ENCODE results near the gene MROH8.

The MROH8 gene

GRCh38 chr20:37204056-37204455 is 24.7 kb upstream of the MROH8 start:
- no peak for TF ChIP-seq TCF4 (CRISPR knock-in tag; IDR thresholded peaks at IDR 0.05; ENCODE audit: borderline replicate concordance)
- no peak for TF ChIP-seq TSHZ2 (CRISPR knock-in tag; IDR thresholded peaks at IDR 0.05)
- TF ChIP-seq BACH2 (CRISPR knock-in tag; IDR thresholded peaks at IDR 0.05; ENCODE audit: borderline replicate concordance), result no peak
- TF ChIP-seq ZFP30 (CRISPR knock-in tag; IDR thresholded peaks at IDR 0.05), result no peak
- no peak for TF ChIP-seq SNAI2 (CRISPR knock-in tag; IDR thresholded peaks at IDR 0.05)
- no peak for TF ChIP-seq ZFP3 (CRISPR knock-in tag; IDR thresholded peaks at IDR 0.05)
- TF ChIP-seq ZNF565 (CRISPR knock-in tag; conservative IDR thresholded peaks at IDR 0.05; ENCODE audit: low read depth), result no peak
- TF ChIP-seq ZC3H10 (CRISPR knock-in tag; IDR thresholded peaks at IDR 0.05), result no peak
- no peak for TF ChIP-seq OSR1 (CRISPR knock-in tag; IDR thresholded peaks at IDR 0.05)
- TF ChIP-seq ESRRG (CRISPR knock-in tag; IDR thresholded peaks at IDR 0.05), result no peak
- TF ChIP-seq ZNF8 (CRISPR knock-in tag; IDR thresholded peaks at IDR 0.05), result no peak
- no peak for TF ChIP-seq CSDC2 (CRISPR knock-in tag; IDR thresholded peaks at IDR 0.05)
- ATAC-seq, result no peak

- TF ChIP-seq ZFP30 (CRISPR knock-in tag; IDR thresholded peaks at IDR 0.05), result no peak
- TF ChIP-seq ZC3H10 (CRISPR knock-in tag; IDR thresholded peaks at IDR 0.05), result peak; percentile 54; the same call in 1 of the 2 replicates
- peak; percentile 82 for TF ChIP-seq ISL1 (CRISPR knock-in tag; IDR thresholded peaks at IDR 0.05)
- TF ChIP-seq TCF4 (CRISPR knock-in tag; IDR thresholded peaks at IDR 0.05; ENCODE audit: borderline replicate concordance), result peak; percentile 85
- TF ChIP-seq TSHZ2 (CRISPR knock-in tag; IDR thresholded peaks at IDR 0.05), result peak; percentile 20; the same call in 1 of the 2 replicates
- no peak for TF ChIP-seq RARB (CRISPR knock-in tag; IDR thresholded peaks at IDR 0.05)
- peak; percentile 99 for ATAC-seq
These were observed 23.1 kb upstream of the MROH8 start for GRCh38 chr20:37202267-37202943.

- ATAC-seq, result peak; percentile 21
- TF ChIP-seq ZFP30 (CRISPR knock-in tag; IDR thresholded peaks at IDR 0.05), result no peak
- TF ChIP-seq RARB (CRISPR knock-in tag; IDR thresholded peaks at IDR 0.05), result no peak
- TF ChIP-seq ZNF565 (CRISPR knock-in tag; conservative IDR thresholded peaks at IDR 0.05; ENCODE audit: low read depth), result no peak
- no peak for TF ChIP-seq CSRNP3 (CRISPR knock-in tag; IDR thresholded peaks at IDR 0.05)
- no peak for TF ChIP-seq GLIS3 (CRISPR knock-in tag; IDR thresholded peaks at IDR 0.05)
- TF ChIP-seq POU6F1 (CRISPR knock-in tag; IDR thresholded peaks at IDR 0.05; ENCODE audit: borderline replicate concordance, low read depth), result no peak
- no peak for TF ChIP-seq ZNF70 (CRISPR knock-in tag; IDR thresholded peaks at IDR 0.05)
- TF ChIP-seq SNAI2 (CRISPR knock-in tag; IDR thresholded peaks at IDR 0.05), result no peak
- no peak for TF ChIP-seq ISL1 (CRISPR knock-in tag; IDR thresholded peaks at IDR 0.05)
- TF ChIP-seq OSR1 (CRISPR knock-in tag; IDR thresholded peaks at IDR 0.05), result no peak
- TF ChIP-seq CREB5 (CRISPR knock-in tag; IDR thresholded peaks at IDR 0.05; ENCODE audit: low read depth), result no peak
- TF ChIP-seq TOX (CRISPR knock-in tag; IDR thresholded peaks at IDR 0.05; ENCODE audit: borderline replicate concordance), result no peak
- TF ChIP-seq TSHZ2 (CRISPR knock-in tag; IDR thresholded peaks at IDR 0.05), result no peak
- TF ChIP-seq PPARA (CRISPR knock-in tag; IDR thresholded peaks at IDR 0.05; ENCODE audit: borderline replicate concordance), result no peak
- TF ChIP-seq TCF4 (CRISPR knock-in tag; IDR thresholded peaks at IDR 0.05; ENCODE audit: borderline replicate concordance), result no peak
These were observed 22.4 kb upstream of the MROH8 start for GRCh38 chr20:37201827-37202162.

All from SK-N-SH treated with all-trans-retinoic acid at 6 μM for 48 hours (cell line).